HG02870 (cell line): ENCODE data around the gene ARMC2.
A peak's percentile ranks its signal among the peaks of the same experiment; 100 is the strongest.

ENCODE experiments used
- ATAC-seq: cut with Tn5 transposase; IDR thresholded peaks from one replicate; pipeline ENCODE4 v1.9.1; 2021; ENCODE audit warnings: mild to moderate bottlenecking, moderate library complexity; ENCODE audit not compliant: unreplicated experiment

The ARMC2 gene

GRCh38 chr6:109009236-109009961 is 161.2 kb downstream of the ARMC2 start:
- peak; percentile 86 for ATAC-seq

- no peak for ATAC-seq
Measured at GRCh38 chr6:109009962-109010704, 161.9 kb downstream of the ARMC2 start.

- ATAC-seq = no peak
Measured at GRCh38 chr6:109010705-109011102, 162.5 kb downstream of the ARMC2 start.

GRCh38 chr6:109013656-109014305 is 165.6 kb downstream of the ARMC2 start:
- no peak for ATAC-seq

GRCh38 chr6:109014606-109015005 is 166.4 kb downstream of the ARMC2 start:
- ATAC-seq = no peak

- no peak for ATAC-seq
Measured at GRCh38 chr6:109015176-109015575, 167.0 kb downstream of the ARMC2 start.

- ATAC-seq = no peak
Measured at GRCh38 chr6:109019911-109020310, 171.7 kb downstream of the ARMC2 start.

- no peak for ATAC-seq
Measured at GRCh38 chr6:109021870-109022269, 173.6 kb downstream of the ARMC2 start.

- no peak for ATAC-seq
Measured at GRCh38 chr6:109023356-109023925, 175.2 kb downstream of the ARMC2 start.
